Panc1 (cell line): ENCODE results near the gene HAUS1.

Experiments
- CTCF ChIP-seq: fragments of 450-650 bp; IDR thresholded peaks from 2 replicates; pipeline ENCODE4 v1.5.1; 2017; ENCODE audit warnings: mild to moderate bottlenecking
- POLR2AphosphoS5 ChIP-seq: IDR thresholded peaks from 2 replicates; pipeline ENCODE4 v1.6.1; 2012; ENCODE audit warnings: mild to moderate bottlenecking, low read depth, low read length, moderate library complexity
- SIN3A ChIP-seq: IDR thresholded peaks from 2 replicates; pipeline ENCODE4 v1.6.1; 2012; ENCODE audit warnings: low read depth, mild to moderate bottlenecking, low read length, moderate library complexity, borderline replicate concordance; ENCODE audit not compliant: insufficient read depth

- TF ChIP-seq SIN3A (no peak), CTCF (no peak), POLR2AphosphoS5 (no peak)
Observed at GRCh38 chr18:46061796-46062195, 42.4 kb upstream of the HAUS1 start.
